HepG2 (cell line): ENCODE results near the gene GNG7. TPM values are rescaled to one million over a fixed set of nuclear protein-coding genes. Genes with fewer than 3 reads are reported as not detected.

Source experiments
- BRF2 ChIP-seq: sonication (generic); formaldehyde crosslinking; IDR thresholded peaks from 2 replicates; pipeline ENCODE4 v1.8.1; 2022; ENCODE audit warnings: mild to moderate bottlenecking, missing genetic modification reagents
- ELF3 ChIP-seq: IDR thresholded peaks from 2 replicates; pipeline ENCODE4 v1.6.1; 2016; ENCODE audit warnings: missing genetic modification reagents, missing compliant biosample characterization
- IRF2 ChIP-seq: IDR thresholded peaks from 2 replicates; pipeline ENCODE4 v1.6.1; 2018; ENCODE audit warnings: missing genetic modification reagents, missing compliant biosample characterization
- NFKB2 ChIP-seq: sonication (generic); formaldehyde crosslinking; IDR thresholded peaks from 2 replicates; pipeline ENCODE4 v1.4.0; 2020; ENCODE audit warnings: missing genetic modification reagents, borderline replicate concordance
- RBM39 ChIP-seq: fragments of 200-400 bp; formaldehyde crosslinking; IDR thresholded peaks from one replicate; pipeline ENCODE4 v1.6.1; 2018; ENCODE audit warnings: antibody characterized with exemption, mild to moderate bottlenecking, low read depth, low read length; ENCODE audit not compliant: poor library complexity, severe bottlenecking
- RELA ChIP-seq: sonication (generic); formaldehyde crosslinking; IDR thresholded peaks from 2 replicates; pipeline ENCODE4 v1.4.0; 2020; ENCODE audit warnings: missing genetic modification reagents
- SMC3 ChIP-seq: IDR thresholded peaks from 2 replicates; pipeline ENCODE4 v1.6.1; 2011; ENCODE audit warnings: low read length, improper control_type of control experiment
- ZBED4 ChIP-seq: sonication (generic); formaldehyde crosslinking; IDR thresholded peaks from 2 replicates; pipeline ENCODE4 v1.4.0; 2020; ENCODE audit warnings: missing genetic modification reagents, borderline replicate concordance
- ZNF530 ChIP-seq: sonication (generic); formaldehyde crosslinking; IDR thresholded peaks from 2 replicates; pipeline ENCODE4 v1.5.0; 2020; ENCODE audit warnings: low read depth, mild to moderate bottlenecking, missing genetic modification reagents
- ZNF615 ChIP-seq: sonication (generic); formaldehyde crosslinking; IDR thresholded peaks from 2 replicates; pipeline ENCODE4 v1.5.0; 2020; ENCODE audit warnings: mild to moderate bottlenecking, missing genetic modification reagents, borderline replicate concordance
- ZNF629 ChIP-seq: sonication (generic); formaldehyde crosslinking; conservative IDR thresholded peaks from 2 replicates; pipeline ENCODE4 v1.5.0; 2020; ENCODE audit warnings: missing genetic modification reagents
- ZNF770 ChIP-seq: sonication (generic); formaldehyde crosslinking; IDR thresholded peaks from 2 replicates; pipeline ENCODE4 v1.5.0; 2020; ENCODE audit warnings: mild to moderate bottlenecking, missing genetic modification reagents
- ZNF839 ChIP-seq: sonication (generic); formaldehyde crosslinking; IDR thresholded peaks from 2 replicates; pipeline ENCODE4 v1.4.0; 2020; ENCODE audit warnings: missing genetic modification reagents, mild to moderate bottlenecking, borderline replicate concordance
- polyA plus RNA-seq, 8 experiments: library from polyadenylated mRNA; depleted of rRNA in 3 of 8; stranded (reverse) in 7 of 8; unstranded in 1 of 8; fragments of >200 nt; fragmentation: Illumina TruSeq in 4 of 8; extraction: Trizol in 4 of 8; gene quantifications; 2 replicates each; pipeline versions ENCODE4 v1.2.1 to v1.2.3, GENCODE V29; 2011 to 2016; ENCODE audit warnings: low read depth in 4 of 8, missing spikeins in 1 of 8, mixed read lengths in 1 of 8; ENCODE audit not compliant: insufficient read depth in 1 of 8
- total RNA-seq, 5 experiments: library from RNA; depleted of rRNA; stranded (reverse); fragments of >200 nt; fragmentation: Illumina TruSeq; extraction: Trizol; gene quantifications; 2 replicates each; pipeline ENCODE4 v1.2.3, GENCODE V29; 2016; ENCODE audit warnings: low read depth in 1 of 5
- TF ChIP-seq, protein P1 (sequence below): sonication (generic); formaldehyde crosslinking; IDR thresholded peaks from 2 replicates; pipeline ENCODE4 v1.8.0; 2022; ENCODE audit warnings: mild to moderate bottlenecking, missing genetic modification reagents
- TF ChIP-seq, protein P2 (sequence below): sonication (generic); formaldehyde crosslinking; conservative IDR thresholded peaks from 2 replicates; pipeline ENCODE4 v1.4.0; 2020; ENCODE audit warnings: missing genetic modification reagents

The GNG7 gene
- total and polyA plus RNA-seq, 2 of the 13 experiments (the other 11 are each of a cell fraction or from before 2014, with no cell fraction given) = 1.4 to 3.3 TPM

GRCh38 chr19:2524840-2525723 is 177.4 kb downstream of the GNG7 start (continued):
- no peak for TF ChIP-seq BRF2 (CRISPR knock-in tag)
- TF ChIP-seq IRF2 = no peak
- TF ChIP-seq RELA (CRISPR knock-in tag) = no peak
- no peak for TF ChIP-seq ZNF839 (CRISPR knock-in tag)
- TF ChIP-seq, protein P1, sequence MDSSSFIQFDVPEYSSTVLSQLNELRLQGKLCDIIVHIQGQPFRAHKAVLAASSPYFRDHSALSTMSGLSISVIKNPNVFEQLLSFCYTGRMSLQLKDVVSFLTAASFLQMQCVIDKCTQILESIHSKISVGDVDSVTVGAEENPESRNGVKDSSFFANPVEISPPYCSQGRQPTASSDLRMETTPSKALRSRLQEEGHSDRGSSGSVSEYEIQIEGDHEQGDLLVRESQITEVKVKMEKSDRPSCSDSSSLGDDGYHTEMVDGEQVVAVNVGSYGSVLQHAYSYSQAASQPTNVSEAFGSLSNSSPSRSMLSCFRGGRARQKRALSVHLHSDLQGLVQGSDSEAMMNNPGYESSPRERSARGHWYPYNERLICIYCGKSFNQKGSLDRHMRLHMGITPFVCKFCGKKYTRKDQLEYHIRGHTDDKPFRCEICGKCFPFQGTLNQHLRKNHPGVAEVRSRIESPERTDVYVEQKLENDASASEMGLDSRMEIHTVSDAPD (CRISPR knock-in tag) = no peak
- TF ChIP-seq ELF3 (CRISPR knock-in tag) = 0 out of 2 replicates have a peak, but pooled peaks have one; percentile 18
- TF ChIP-seq ZNF629 (CRISPR knock-in tag) = no peak
- TF ChIP-seq, protein P2, sequence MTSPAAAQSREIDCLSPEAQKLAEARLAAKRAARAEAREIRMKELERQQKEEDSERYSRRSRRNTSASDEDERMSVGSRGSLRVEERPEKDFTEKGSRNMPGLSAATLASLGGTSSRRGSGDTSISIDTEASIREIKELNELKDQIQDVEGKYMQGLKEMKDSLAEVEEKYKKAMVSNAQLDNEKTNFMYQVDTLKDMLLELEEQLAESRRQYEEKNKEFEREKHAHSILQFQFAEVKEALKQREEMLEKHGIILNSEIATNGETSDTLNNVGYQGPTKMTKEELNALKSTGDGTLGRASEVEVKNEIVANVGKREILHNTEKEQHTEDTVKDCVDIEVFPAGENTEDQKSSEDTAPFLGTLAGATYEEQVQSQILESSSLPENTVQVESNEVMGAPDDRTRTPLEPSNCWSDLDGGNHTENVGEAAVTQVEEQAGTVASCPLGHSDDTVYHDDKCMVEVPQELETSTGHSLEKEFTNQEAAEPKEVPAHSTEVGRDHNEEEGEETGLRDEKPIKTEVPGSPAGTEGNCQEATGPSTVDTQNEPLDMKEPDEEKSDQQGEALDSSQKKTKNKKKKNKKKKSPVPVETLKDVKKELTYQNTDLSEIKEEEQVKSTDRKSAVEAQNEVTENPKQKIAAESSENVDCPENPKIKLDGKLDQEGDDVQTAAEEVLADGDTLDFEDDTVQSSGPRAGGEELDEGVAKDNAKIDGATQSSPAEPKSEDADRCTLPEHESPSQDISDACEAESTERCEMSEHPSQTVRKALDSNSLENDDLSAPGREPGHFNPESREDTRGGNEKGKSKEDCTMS (CRISPR knock-in tag) = no peak
- TF ChIP-seq ZNF615 (CRISPR knock-in tag) = no peak
- TF ChIP-seq ZNF530 (CRISPR knock-in tag) = no peak
- TF ChIP-seq SMC3 = no peak
- no peak for TF ChIP-seq RBM39
- TF ChIP-seq ZBED4 = no peak
- 0 out of 2 replicates have a peak, but pooled peaks have one; percentile 17 for TF ChIP-seq ZNF770 (CRISPR knock-in tag)
- TF ChIP-seq NFKB2 (CRISPR knock-in tag) = peak; percentile 21; the same call in 1 of the 2 replicates
